ENCODE measurements around the gene CDK5RAP3.

The CDK5RAP3 gene

DNA sequence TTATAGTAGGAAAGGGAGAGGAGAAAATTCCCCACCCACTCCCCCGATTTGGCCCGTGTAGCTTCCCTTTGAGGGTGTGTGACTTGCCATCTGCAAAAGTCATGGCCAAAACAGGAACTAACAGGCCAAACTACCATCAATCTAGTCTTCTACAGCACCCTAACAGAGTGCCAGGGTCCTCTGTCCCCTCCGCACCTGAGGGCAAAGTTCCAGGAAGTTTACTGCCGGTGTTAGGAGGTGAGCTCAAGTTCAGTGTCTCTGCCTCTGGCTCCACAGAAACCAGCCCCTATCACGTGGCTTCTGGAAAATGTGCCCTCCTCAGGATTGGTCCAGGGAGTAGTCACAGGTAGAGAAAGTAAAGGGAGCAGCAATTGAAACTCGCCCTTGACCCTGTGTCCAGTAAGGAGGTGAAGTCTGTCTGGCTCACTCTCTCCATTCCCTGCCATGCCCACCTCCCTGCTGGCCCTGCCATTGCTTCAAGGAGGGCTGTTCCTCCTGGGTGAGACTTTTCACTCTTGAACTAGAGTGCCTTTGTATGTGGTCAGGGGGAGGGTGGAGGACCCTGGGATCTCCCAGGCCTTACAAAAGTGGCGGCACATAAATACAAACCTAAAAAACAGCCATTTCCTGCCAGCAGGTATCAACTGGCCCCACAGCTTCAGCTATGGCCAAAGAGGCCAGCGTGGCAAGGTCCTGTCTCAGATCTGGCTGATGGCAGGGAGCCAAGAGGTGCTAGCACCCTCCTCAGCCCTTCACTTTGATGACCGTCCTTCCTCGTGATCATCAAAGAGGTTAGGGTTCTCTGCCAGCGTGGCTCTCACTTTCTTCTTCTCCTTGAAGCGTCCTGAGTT is 18.5 kb upstream of the CDK5RAP3 start:
- Histone ChIP-seq H2AFZ (ENCODE audit: low read length) (no peak overlapping the region), H3K9me3 (ENCODE audit: insufficient read depth, low read depth, low read length) (no peaks in the 10 kb centered on the region), H3F3A (ENCODE audit: low read depth) (no peaks in the 10 kb centered on the region), H3K4me3 (ENCODE audit: low read length, poor library complexity, severe bottlenecking) (no peak overlapping the region), H3K9me2 (replicated peaks; ENCODE audit: low read depth, low read length) (no peaks in the 10 kb centered on the region), H3K4me1 (ENCODE audit: insufficient read depth, low read length, poor library complexity, severe bottlenecking) (peaks cover 13% of the 10 kb centered on the region), H4K20me1 (ENCODE audit: insufficient read depth, low read length, poor library complexity, severe bottlenecking) (no peaks in the 10 kb centered on the region), H3K27me3 (ENCODE audit: insufficient read depth, low read length, poor library complexity, severe bottlenecking) (no peaks in the 10 kb centered on the region), H3K79me2 (ENCODE audit: insufficient read depth, low read length) (no peaks in the 10 kb centered on the region), H3K4me2 (ENCODE audit: low read depth, low read length, poor library complexity, severe bottlenecking) (no peak overlapping the region), H3K9ac (ENCODE audit: low read depth, low read length, poor library complexity, severe bottlenecking) (no peak overlapping the region), H3K36me3 (ENCODE audit: insufficient read depth, low read length) (no peaks in the 10 kb centered on the region)
- TF ChIP-seq, protein P1, sequence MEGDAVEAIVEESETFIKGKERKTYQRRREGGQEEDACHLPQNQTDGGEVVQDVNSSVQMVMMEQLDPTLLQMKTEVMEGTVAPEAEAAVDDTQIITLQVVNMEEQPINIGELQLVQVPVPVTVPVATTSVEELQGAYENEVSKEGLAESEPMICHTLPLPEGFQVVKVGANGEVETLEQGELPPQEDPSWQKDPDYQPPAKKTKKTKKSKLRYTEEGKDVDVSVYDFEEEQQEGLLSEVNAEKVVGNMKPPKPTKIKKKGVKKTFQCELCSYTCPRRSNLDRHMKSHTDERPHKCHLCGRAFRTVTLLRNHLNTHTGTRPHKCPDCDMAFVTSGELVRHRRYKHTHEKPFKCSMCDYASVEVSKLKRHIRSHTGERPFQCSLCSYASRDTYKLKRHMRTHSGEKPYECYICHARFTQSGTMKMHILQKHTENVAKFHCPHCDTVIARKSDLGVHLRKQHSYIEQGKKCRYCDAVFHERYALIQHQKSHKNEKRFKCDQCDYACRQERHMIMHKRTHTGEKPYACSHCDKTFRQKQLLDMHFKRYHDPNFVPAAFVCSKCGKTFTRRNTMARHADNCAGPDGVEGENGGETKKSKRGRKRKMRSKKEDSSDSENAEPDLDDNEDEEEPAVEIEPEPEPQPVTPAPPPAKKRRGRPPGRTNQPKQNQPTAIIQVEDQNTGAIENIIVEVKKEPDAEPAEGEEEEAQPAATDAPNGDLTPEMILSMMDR (conservative IDR thresholded peaks at IDR 0.05; ENCODE audit: low read length), result no peak
- no peak for TF ChIP-seq EZH2phosphoT487 (IDR thresholded peaks at IDR 0.05; ENCODE audit: borderline replicate concordance)

DNA sequence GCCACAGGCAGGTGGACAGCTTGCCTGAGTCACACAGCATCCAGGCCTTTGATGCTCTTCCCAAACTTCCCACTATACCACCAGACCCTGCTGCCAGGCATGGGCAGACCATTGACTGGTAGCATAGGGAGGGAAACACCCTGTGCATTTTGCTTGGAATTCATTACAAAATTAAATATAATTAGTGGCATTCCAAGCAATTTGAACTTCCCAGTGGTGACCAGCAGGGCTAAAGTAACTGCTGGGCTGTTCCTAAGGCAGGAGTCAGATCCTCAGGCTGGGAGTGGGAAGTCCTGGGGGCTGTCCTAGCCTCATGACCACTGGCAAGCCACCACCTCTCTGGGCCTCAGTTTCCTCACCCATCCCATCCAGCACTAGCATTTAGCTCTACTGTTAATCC is 17.0 kb upstream of the CDK5RAP3 start:
- no peaks in the 10 kb centered on the region for H3K36me3 ChIP-seq (ENCODE audit: insufficient read depth, low read length)
- H3K27me3 ChIP-seq (ENCODE audit: insufficient read depth, low read length, poor library complexity, severe bottlenecking), result no peaks in the 10 kb centered on the region
- no peaks in the 10 kb centered on the region for H3K79me2 ChIP-seq (ENCODE audit: insufficient read depth, low read length)
- H3K4me1 ChIP-seq (ENCODE audit: insufficient read depth, low read length, poor library complexity, severe bottlenecking), result peaks cover 12% of the 10 kb centered on the region
- no peak overlapping the region for H3K4me3 ChIP-seq (ENCODE audit: low read length, poor library complexity, severe bottlenecking)
- no peak overlapping the region for H2AFZ ChIP-seq (ENCODE audit: low read length)
- H3F3A ChIP-seq (ENCODE audit: low read depth), result no peaks in the 10 kb centered on the region
- H3K9ac ChIP-seq (ENCODE audit: low read depth, low read length, poor library complexity, severe bottlenecking), result no peak overlapping the region
- H3K4me2 ChIP-seq (ENCODE audit: low read depth, low read length, poor library complexity, severe bottlenecking), result no peak overlapping the region
- no peaks in the 10 kb centered on the region for H3K9me3 ChIP-seq (ENCODE audit: insufficient read depth, low read depth, low read length)
- H4K20me1 ChIP-seq (ENCODE audit: insufficient read depth, low read length, poor library complexity, severe bottlenecking), result no peaks in the 10 kb centered on the region
- TF ChIP-seq, protein P1 (conservative IDR thresholded peaks at IDR 0.05; ENCODE audit: low read length), result no peak
- no peak for TF ChIP-seq EZH2phosphoT487 (IDR thresholded peaks at IDR 0.05; ENCODE audit: borderline replicate concordance)
- no peaks in the 10 kb centered on the region for H3K9me2 ChIP-seq (replicated peaks; ENCODE audit: low read depth, low read length)

DNA sequence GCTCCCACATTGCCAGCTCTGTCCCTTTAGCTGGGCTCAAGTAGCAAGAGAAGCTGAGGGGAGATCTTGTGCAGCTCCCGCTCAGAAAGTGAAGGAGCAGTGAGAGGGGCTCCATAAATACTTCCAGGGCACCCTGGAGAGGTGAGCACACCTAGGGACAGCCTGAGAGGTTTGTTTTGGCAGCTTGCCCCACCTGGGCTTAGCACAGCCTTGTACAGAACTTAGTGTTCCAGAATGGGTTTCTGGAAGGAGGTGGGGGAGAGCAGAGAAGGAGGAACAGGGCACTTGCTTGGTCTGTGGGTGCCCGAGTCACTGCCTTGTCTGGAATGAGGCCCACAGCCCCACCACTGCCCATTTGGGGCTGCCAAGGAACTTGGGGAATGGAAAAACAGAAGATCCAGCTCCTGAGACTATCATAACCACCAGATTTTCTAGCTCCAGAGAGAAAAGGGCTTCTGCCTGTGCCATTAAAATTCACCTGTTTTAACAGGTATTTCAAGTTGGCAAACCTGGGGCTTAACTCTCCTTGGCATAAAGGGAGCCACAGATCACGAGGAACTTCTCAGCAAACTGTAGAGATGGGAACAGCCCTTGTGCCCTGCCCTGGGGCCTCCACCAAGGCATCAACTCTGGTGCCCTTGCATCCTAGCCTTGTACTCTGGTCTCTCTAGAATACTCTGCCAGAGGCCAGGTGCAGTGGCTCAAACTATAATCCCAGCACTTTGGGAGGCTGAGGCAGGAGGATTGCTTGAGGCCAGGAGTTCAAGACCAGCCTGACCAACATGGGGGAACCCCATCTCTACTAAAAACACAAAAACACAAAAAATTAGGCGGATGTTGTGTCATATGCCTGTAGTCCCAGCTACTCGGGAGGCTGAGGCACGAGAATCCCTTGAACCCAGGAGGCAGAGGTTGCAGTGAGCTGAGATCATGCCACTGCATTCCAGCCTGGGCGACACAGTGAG is 15.1 kb upstream of the CDK5RAP3 start:
- no peaks in the 10 kb centered on the region for H3K27me3 ChIP-seq (ENCODE audit: insufficient read depth, low read length, poor library complexity, severe bottlenecking)
- H3K9ac ChIP-seq (ENCODE audit: low read depth, low read length, poor library complexity, severe bottlenecking), result no peak overlapping the region
- no peaks in the 10 kb centered on the region for H3K4me1 ChIP-seq (ENCODE audit: insufficient read depth, low read length, poor library complexity, severe bottlenecking)
- no peak overlapping the region for H3K4me3 ChIP-seq (ENCODE audit: low read length, poor library complexity, severe bottlenecking)
- H3K9me3 ChIP-seq (ENCODE audit: insufficient read depth, low read depth, low read length), result no peaks in the 10 kb centered on the region
- no peaks in the 10 kb centered on the region for H3K79me2 ChIP-seq (ENCODE audit: insufficient read depth, low read length)
- no peak overlapping the region for H3K4me2 ChIP-seq (ENCODE audit: low read depth, low read length, poor library complexity, severe bottlenecking)
- no peak overlapping the region for H2AFZ ChIP-seq (ENCODE audit: low read length)
- no peaks in the 10 kb centered on the region for H3F3A ChIP-seq (ENCODE audit: low read depth)
- no peaks in the 10 kb centered on the region for H3K9me2 ChIP-seq (replicated peaks; ENCODE audit: low read depth, low read length)
- no peaks in the 10 kb centered on the region for H3K36me3 ChIP-seq (ENCODE audit: insufficient read depth, low read length)
- TF ChIP-seq, protein P1 (conservative IDR thresholded peaks at IDR 0.05; ENCODE audit: low read length), result no peak
- no peak for TF ChIP-seq EZH2phosphoT487 (IDR thresholded peaks at IDR 0.05; ENCODE audit: borderline replicate concordance)
- H4K20me1 ChIP-seq (ENCODE audit: insufficient read depth, low read length, poor library complexity, severe bottlenecking), result no peaks in the 10 kb centered on the region

Measured in Loucy (cell line).